HG03575 (cell line): ENCODE results near the gene MEGF11.
"Not testable (repeated sequence)": the region's sequence is repeated elsewhere in the genome, so short reads cannot be mapped to it uniquely, and the experiment has no call there.

Source experiments
- ATAC-seq: cut with Tn5 transposase; IDR thresholded peaks from one replicate; pipeline ENCODE4 v1.9.1; 2021; ENCODE audit not compliant: unreplicated experiment, insufficient number of reproducible peaks, low FRiP score; ENCODE audit errors: extremely low read depth

The MEGF11 gene

GRCh38 chr15:66007663-66008262 lies 245.8 kb downstream of the MEGF11 start:
- ATAC-seq = no peak

DNA sequence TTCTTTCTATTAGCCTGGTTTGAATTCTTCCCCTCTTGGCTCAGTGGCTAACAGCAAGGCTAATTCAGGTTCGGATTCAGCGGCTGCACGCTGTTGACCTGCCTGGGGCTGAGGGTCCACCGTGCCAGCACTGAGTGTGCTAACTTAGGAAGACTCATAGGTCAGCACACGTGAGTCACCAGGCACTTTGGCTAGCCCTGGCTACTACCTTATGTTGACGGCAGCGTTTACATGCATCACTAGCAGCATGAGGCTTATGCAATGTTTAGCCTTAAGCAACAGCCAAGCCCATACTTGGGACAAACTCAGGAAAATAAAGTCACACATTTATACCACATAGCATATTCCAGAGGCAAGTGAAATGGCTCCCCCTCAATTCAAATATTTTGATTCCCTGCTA lies 246.6 kb downstream of the MEGF11 start:
- ATAC-seq = no peak

DNA sequence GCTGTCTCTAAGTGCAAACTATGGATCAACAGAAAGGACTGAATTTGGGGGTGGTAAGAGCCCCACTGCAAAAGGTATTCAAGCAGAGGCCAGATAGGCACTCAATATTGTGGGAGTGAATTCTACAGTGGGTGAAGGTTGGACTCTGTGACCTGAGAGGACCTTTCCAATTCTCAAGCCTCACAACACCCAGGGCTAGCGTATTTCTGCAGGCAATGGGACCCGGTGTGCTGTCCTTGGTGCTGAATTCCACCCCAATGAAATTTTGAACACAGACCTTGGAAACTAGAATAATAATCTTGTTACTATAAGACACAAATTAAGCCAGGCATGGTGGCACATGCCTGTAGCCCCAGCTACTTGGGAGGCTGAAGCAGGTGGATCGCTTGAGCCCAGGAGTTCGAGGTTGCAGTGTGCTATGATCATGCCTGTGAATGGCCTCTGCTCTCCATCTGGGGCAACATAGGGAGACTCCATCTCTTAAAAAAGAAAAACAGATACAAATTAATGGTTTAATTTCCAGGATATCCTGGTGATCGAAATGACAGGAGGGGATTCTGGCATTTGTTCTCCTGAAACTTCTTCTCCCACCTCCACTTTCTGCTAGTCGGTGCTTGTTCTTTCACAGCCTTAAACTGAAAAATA lies 248.8 kb downstream of the MEGF11 start:
- no peak for ATAC-seq

- not testable (repeated sequence) for ATAC-seq
Observed at GRCh38 chr15:66003129-66003528, 250.4 kb downstream of the MEGF11 start.

DNA sequence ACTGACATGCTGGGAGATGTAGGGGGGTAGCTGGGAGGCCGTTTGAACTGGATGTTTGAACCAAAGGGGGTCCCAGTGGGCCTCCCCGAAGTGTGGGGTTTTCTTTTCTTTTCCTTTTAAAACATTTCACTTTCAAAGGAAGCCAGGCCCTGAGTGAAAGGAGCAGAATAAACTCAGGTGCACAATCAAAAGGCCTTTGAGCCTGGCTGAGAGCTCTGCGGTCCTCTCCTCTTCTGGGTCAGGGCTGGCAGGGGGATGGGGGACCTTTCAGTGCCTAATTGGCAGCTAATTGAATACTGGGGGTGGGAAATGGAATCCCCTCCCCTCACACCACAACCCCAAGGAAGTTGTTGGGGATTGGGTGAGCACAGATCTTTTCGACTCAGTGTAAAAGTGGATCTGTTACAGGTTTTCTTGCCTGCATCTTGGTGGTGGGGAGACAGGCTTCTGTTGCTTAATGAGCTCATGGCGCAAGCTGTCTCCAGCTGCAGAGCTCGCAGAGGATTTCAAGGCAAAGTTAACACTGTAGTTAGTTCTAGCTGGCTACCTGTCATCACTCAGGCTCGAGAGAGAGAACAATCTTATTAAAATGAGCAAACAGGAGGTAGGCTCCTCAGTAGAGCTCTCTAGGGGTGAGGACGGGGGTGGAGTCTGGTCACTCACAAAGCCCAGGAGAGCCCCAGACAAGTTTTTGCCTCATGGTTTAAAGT lies 251.7 kb downstream of the MEGF11 start:
- ATAC-seq = no peak

DNA sequence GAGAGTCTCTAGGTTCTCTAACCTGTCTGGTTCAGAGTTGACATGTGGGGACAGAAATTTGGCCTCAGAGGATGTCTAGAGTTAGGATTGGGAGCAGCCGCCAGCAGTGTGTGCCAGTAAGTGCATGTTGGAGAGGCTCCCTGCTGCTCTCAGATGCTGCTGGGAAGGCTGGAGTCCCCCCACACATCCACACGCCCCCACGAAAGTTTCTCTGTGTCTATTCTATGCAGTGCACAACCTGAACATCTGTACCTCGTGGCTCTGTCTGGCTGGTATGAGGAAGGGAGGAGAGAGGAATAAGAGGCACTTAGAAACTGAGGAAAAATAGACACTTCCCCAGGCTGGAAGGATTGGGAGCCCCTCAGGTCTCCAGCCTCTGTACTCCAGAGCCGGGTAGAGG lies 252.5 kb downstream of the MEGF11 start:
- ATAC-seq = no peak

- no peak for ATAC-seq
Observed at GRCh38 chr15:65998486-65998885, 255.1 kb downstream of the MEGF11 start.

GRCh38 chr15:65996901-65997300 lies 256.6 kb downstream of the MEGF11 start:
- ATAC-seq = no peak

- ATAC-seq = no peak
Observed at GRCh38 chr15:65994832-65995231, 258.7 kb downstream of the MEGF11 start.

DNA sequence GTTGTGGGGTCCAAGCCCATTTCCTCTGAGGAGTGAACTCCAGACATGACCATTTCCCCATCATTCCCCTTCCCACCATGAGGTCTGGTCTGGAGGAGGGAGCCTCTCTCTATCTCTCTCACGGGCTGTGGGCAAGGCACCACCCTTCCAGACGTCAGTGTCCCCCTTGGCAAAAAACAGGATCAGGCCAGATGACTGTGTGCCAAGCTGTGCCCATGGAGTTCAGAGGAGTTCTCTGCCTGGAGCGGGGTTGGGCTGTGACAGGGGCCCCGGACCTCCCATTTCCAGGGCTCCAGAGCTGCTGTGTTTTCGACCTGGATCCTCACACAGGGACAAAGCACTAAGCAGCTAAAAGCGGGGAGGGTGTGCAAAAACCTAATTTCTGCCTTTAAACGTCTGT lies 259.8 kb downstream of the MEGF11 start:
- ATAC-seq = no peak

GRCh38 chr15:65993236-65993635 lies 260.3 kb downstream of the MEGF11 start:
- ATAC-seq = no peak

- ATAC-seq = no peak
Observed at GRCh38 chr15:65991721-65992483, 261.6 kb downstream of the MEGF11 start.

GRCh38 chr15:65990298-65990981 lies 263.1 kb downstream of the MEGF11 start:
- no peak for ATAC-seq

DNA sequence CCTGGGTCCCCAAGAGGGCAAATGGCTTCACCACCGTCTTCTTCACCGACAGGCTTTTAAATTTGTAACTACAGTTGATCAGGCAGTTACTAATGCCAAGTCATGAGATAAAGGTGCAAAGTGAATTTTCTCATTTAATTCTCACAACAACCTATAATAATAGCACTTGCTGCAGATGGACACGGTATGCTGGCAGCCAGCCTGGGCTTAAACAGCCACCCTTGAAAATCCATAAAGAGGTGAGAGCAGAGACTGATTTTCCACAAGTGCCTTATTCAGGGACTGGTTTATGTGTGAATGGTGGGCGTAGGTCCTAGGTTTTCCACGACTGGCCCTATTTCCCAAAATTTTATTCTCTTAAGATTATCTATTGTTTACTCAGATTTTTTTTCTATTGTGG lies 266.4 kb downstream of the MEGF11 start:
- no peak for ATAC-seq

DNA sequence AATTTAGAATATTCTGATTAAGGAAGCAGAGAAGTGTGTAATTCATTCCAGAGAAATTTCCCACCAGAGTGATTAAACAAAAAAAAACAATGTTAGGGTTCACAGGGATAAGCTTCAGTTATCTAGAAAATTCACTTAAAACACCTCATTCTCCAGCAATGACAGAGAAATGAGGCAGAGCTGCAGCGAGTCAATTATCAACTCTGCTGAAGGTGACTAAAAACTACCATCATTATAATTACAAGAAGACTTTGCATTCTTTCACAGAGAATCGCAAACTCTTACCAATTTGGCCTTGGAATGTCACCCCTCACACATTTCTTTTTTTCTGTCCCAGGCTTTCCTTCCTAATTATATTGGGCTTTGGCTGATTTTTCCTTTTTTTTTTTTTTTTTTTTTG lies 267.1 kb downstream of the MEGF11 start:
- no peak for ATAC-seq

DNA sequence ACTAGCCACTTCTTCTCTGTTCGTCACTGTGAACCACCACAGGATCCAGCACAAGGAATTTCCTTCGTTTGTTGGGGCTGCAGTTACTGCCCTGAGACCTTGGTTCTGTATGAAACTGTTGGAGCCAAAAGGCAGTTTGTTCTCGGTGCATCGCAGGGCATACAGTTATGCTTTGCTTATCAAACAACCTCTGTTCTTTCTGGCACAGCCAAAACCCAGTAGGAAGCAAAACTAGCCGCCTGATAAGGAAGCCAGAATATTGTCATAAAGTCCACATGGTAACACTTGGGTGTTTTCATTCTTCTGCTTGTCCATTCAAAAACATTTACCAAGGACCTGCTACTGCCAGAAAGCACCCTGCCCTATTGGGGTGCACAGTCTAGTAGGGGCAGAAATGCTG lies 268.2 kb downstream of the MEGF11 start:
- no peak for ATAC-seq

DNA sequence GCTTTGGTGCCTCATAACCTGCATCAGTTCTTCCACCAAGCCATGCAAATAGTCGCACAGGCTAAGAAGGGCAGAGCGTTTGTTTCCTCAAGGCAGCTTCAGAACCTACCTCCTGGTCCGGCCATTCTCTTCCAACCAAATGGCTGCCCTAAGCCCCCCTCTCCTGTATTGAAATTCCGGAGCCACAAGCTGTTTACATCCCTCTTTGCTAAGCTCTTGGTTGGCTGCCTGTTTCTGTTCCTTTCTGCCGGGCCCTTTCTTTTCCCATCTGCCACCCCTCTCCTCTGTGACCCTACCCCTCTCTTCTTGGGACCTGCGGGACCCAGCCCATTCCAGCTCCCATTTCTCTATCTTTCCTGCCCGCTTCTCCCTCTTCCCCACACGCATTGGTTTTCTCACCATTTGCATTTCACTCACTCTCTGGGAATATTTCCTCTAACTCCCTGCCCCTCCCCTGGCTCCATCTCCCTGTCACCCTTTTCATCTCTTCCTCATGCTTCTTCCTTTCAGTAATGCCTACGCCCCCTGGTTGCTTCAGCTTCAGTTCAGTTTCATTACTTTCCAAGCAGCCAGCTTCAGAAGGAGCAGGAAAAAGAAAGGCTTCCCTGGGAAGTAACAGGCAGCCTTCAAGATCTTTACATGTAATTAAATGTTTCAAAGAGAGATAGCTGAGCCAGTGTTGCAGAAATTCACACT lies 270.8 kb downstream of the MEGF11 start:
- ATAC-seq = no peak

GRCh38 chr15:65981837-65982626 lies 271.5 kb downstream of the MEGF11 start:
- ATAC-seq = no peak
